K562 (cell line): ENCODE data around the gene CDCP2. TPM values are rescaled to one million over a fixed set of nuclear protein-coding genes. Genes with fewer than 3 reads are reported as not detected.

Experiments
- ATAC-seq: fragments of 200-7000 bp; cut with Tn5 transposase; 3 replicates; pipeline ENCODE4 v1.9.1; 2020; ENCODE audit warnings: moderate library complexity
- BruUV-seq: library from RNA; stranded (reverse); fragments of 400-500 nt; replicated peaks from 2 replicates; lab custom pipeline; 2021; lab: Mats Ljungman, UMichigan
- CTCF ChIA-PET: fragments of 300-600 bp; formaldehyde crosslinking; extraction: SDS; loops from one replicate; lab custom pipeline; 2021; ENCODE audit warnings: low intra/inter-chr PET ratio; lab: Yijun Ruan, JAX
- POLR2A ChIA-PET: fragments of 300-600, 350-650 bp; sonication (Branson Sonifier 250); formaldehyde crosslinking; extraction: SDS; loops from one replicate; lab custom pipeline; 2021; ENCODE audit warnings: antibody characterized with exemption, inconsistent platforms; lab: Yijun Ruan, JAX
- DNase-seq, 4 experiments: peaks; one replicate each; pipeline versions ENCODE4 v3.0.0 to v3.0.0-alpha.2; 2011 to 2018; ENCODE audit warnings: low spot score in 3 of 4, mixed read lengths in 3 of 4; ENCODE audit errors: extremely low read depth in 1 of 4
- FAIRE-seq: peaks from 2 replicates; lab custom pipeline; 2011; peaks lifted over from hg19 to GRCh38; lab: Jason Lieb, UNC
- H2AFZ ChIP-seq: 2 replicates; pipeline ENCODE4 v1.6.0; 2011; ENCODE audit warnings: low read depth, low read length, control low read depth, inconsistent platforms
- H3K27ac ChIP-seq: fragments of 200-600 bp; 3 replicates; pipeline ENCODE4 v1.8.0; 2011; ENCODE audit warnings: low read depth, mild to moderate bottlenecking, control low read depth, inconsistent platforms, low read length, moderate library complexity, mixed read lengths; ENCODE audit errors: extremely low read depth
- H3K27me3 ChIP-seq, 2 experiments: fragments of 300-600 bp in 1 of 2; 2 replicates in 1 of 2; 3 replicates in 1 of 2; pipeline versions ENCODE4 v1.6.0 to v1.8.0; 2011; ENCODE audit warnings: inconsistent platforms in 2 of 2, low read length in 2 of 2, mild to moderate bottlenecking in 1 of 2, mixed read lengths in 1 of 2, moderate library complexity in 1 of 2; ENCODE audit not compliant: control insufficient read depth in 2 of 2, insufficient read depth in 2 of 2
- H3K36me3 ChIP-seq: fragments of 300-600 bp; 3 replicates; pipeline ENCODE4 v1.8.0; 2011; ENCODE audit warnings: mild to moderate bottlenecking, low read length, inconsistent platforms; ENCODE audit not compliant: control insufficient read depth, insufficient read depth
- H3K4me1 ChIP-seq, 2 experiments: fragments of 200-600 bp in 1 of 2; replicated peaks in 1 of 2; 2 replicates in 1 of 2; 3 replicates in 1 of 2; pipeline versions ENCODE4 v1.5.1 to v1.8.0; 2011; ENCODE audit warnings: inconsistent platforms in 2 of 2, low read length in 2 of 2, mild to moderate bottlenecking in 1 of 2, mixed read lengths in 1 of 2, moderate library complexity in 1 of 2; ENCODE audit not compliant: control insufficient read depth in 2 of 2, insufficient read depth in 2 of 2
- H3K4me2 ChIP-seq: 2 replicates; pipeline ENCODE4 v1.6.1; 2011; ENCODE audit warnings: low read length, control low read depth, inconsistent platforms, mixed read lengths; ENCODE audit not compliant: insufficient read depth
- H3K4me3 ChIP-seq: fragments of 200-600 bp; sonication (generic), shearing (Covaris generic); 2 replicates; pipeline ENCODE4 v1.5.1; 2016; ENCODE audit warnings: control low read depth, inconsistent platforms
- H3K79me2 ChIP-seq: fragments of 200-600 bp; 3 replicates; pipeline ENCODE4 v1.8.0; 2011; ENCODE audit warnings: low read length, inconsistent platforms; ENCODE audit not compliant: control insufficient read depth, insufficient read depth
- H3K9ac ChIP-seq, 2 experiments: 2 replicates each; pipeline versions ENCODE4 v1.6.0 to v1.6.1; 2011; ENCODE audit warnings: low read depth in 2 of 2, low read length in 2 of 2, control low read depth in 1 of 2, inconsistent platforms in 1 of 2, mild to moderate bottlenecking in 1 of 2, mixed read lengths in 1 of 2; ENCODE audit not compliant: insufficient read depth in 1 of 2
- H3K9me1 ChIP-seq: one replicate; pipeline ENCODE4 v1.6.0; 2011; ENCODE audit warnings: inconsistent platforms, mild to moderate bottlenecking, low read length, moderate library complexity; ENCODE audit not compliant: control insufficient read depth, insufficient read depth
- H3K9me3 ChIP-seq: replicated peaks from 2 replicates; pipeline ENCODE4 v1.5.1; 2011; ENCODE audit warnings: low read depth, low read length, inconsistent platforms; ENCODE audit not compliant: control insufficient read depth, insufficient read depth
- H4K20me1 ChIP-seq: replicated peaks from 2 replicates; pipeline ENCODE4 v1.6.1; 2011; ENCODE audit warnings: low read length, inconsistent platforms, mixed read lengths; ENCODE audit not compliant: control insufficient read depth, insufficient read depth
- CEBPB ChIP-seq: fragments of 450-650 bp; IDR thresholded peaks from 2 replicates; pipeline ENCODE4 v1.6.1; 2016; ENCODE audit warnings: missing genetic modification characterization, missing compliant biosample characterization
- EP400 ChIP-seq: fragments of 450-650 bp; IDR thresholded peaks from 2 replicates; pipeline ENCODE4 v1.6.1; 2017; ENCODE audit warnings: antibody characterized with exemption, mild to moderate bottlenecking, moderate library complexity
- FOSL1 ChIP-seq: fragments of 200-800 bp; sonication (Bioruptor generic); conservative IDR thresholded peaks from 2 replicates; pipeline ENCODE4 v1.6.1; 2016; ENCODE audit warnings: missing genetic modification characterization, missing compliant biosample characterization
- GATA2 ChIP-seq: sonication (generic); formaldehyde crosslinking; IDR thresholded peaks from 2 replicates; pipeline ENCODE4 v1.4.0; 2020; ENCODE audit warnings: mild to moderate bottlenecking, missing genetic modification reagents
- GTF2E2 ChIP-seq: fragments of 200-800 bp; sonication (Bioruptor generic); IDR thresholded peaks from 2 replicates; pipeline ENCODE4 v1.6.1; 2016; ENCODE audit warnings: missing genetic modification characterization, missing compliant biosample characterization
- MNT ChIP-seq, 2 experiments: fragments of 450-650 bp; conservative IDR thresholded peaks; 2 replicates each; pipeline ENCODE4 v1.6.1; 2017; ENCODE audit warnings: mild to moderate bottlenecking in 2 of 2, moderate library complexity in 2 of 2
- NFATC3 ChIP-seq: fragments of 450-650 bp; IDR thresholded peaks from 2 replicates; pipeline ENCODE4 v1.6.1; 2017; ENCODE audit warnings: mild to moderate bottlenecking
- RBM22 ChIP-seq: fragments of 200-400 bp; formaldehyde crosslinking; IDR thresholded peaks from 2 replicates; pipeline ENCODE4 v1.6.1; 2018; ENCODE audit warnings: low read length, low read depth; ENCODE audit not compliant: poor library complexity, severe bottlenecking
- RNF2 ChIP-seq: sonication (generic); IDR thresholded peaks from 2 replicates; pipeline ENCODE4 v1.6.1; 2016
- SRSF3 ChIP-seq: fragments of 200-400 bp; formaldehyde crosslinking; IDR thresholded peaks from 2 replicates; pipeline ENCODE4 v1.6.1; 2016; ENCODE audit warnings: mild to moderate bottlenecking, low read length, moderate library complexity; ENCODE audit not compliant: insufficient read depth
- TAF1 ChIP-seq: IDR thresholded peaks from 2 replicates; pipeline ENCODE4 v1.6.1; 2011; ENCODE audit warnings: mild to moderate bottlenecking, low read length, moderate library complexity; ENCODE audit not compliant: insufficient read depth, control insufficient read depth, severe bottlenecking; ENCODE audit errors: extremely low read depth
- TAF15 ChIP-seq: fragments of 200-400 bp; formaldehyde crosslinking; IDR thresholded peaks from 2 replicates; pipeline ENCODE4 v1.6.1; 2017; ENCODE audit warnings: mild to moderate bottlenecking, low read depth, low read length, moderate library complexity
- ZNF124 ChIP-seq: sonication (generic); formaldehyde crosslinking; IDR thresholded peaks from 2 replicates; pipeline ENCODE4 v1.8.1; 2022; ENCODE audit warnings: missing genetic modification reagents
- ZNF395 ChIP-seq: fragments of 200-800 bp; sonication (Bioruptor generic); IDR thresholded peaks from 2 replicates; pipeline ENCODE4 v1.6.1; 2017; ENCODE audit warnings: missing genetic modification characterization, missing compliant biosample characterization
- WGBS: fragments of 100-300 bp; shearing (Covaris generic); methylation state at CpG from one replicate; pipeline ENCODE4 v1.1.6; 2016; ENCODE audit warnings: low coverage, mixed read lengths; ENCODE audit not compliant: insufficient coverage; ENCODE audit errors: missing lambda C conversion rate; 5-methylcytosine and 5-hydroxymethylcytosine counted together
- in situ Hi-C: fragments of 300-500 bp; cut with MboI; formaldehyde crosslinking; loops from 4 replicates; pipeline ENCODE4 v1.15.0; 2018; ENCODE audit warnings: inconsistent platforms, mixed read lengths
- intact Hi-C: fragments of 100-400 bp; cut with micrococcal nuclease; formaldehyde crosslinking; loops from 2 replicates; pipeline ENCODE4 v1.14.2; 2022
- polyA plus RNA-seq, 8 experiments: library from polyadenylated mRNA; depleted of rRNA in 4 of 8; stranded (reverse) in 5 of 8; unstranded in 3 of 8; fragments of >200 nt; fragmentation: Nextera tagmentation in 2 of 8; fragmentation: Illumina TruSeq in 1 of 8; extraction: Ambion mirVana in 2 of 8; extraction: Trizol in 1 of 8; gene quantifications; 2 replicates each; pipeline versions ENCODE4 v1.2.1 to v1.2.3, GENCODE V29; 2011 to 2014; ENCODE audit warnings: inconsistent platforms in 1 of 8, missing spikeins in 1 of 8
- total RNA-seq, 7 experiments: library from RNA; depleted of rRNA in 6 of 7; stranded (reverse); fragments of >200 nt in 6 of 7; fragmentation: Illumina TruSeq in 2 of 7; extraction: Trizol in 2 of 7; gene quantifications; 2 replicates each; pipeline versions ENCODE4 v1.2.1 to v1.2.3, GENCODE V29; 2011 to 2021; ENCODE audit warnings: low replicate concordance in 1 of 7
- TF ChIP-seq, protein P1 (sequence below): sonication (generic); IDR thresholded peaks from 2 replicates; pipeline ENCODE4 v1.6.1; 2016
- TF ChIP-seq, protein P2 (sequence below): fragments of 250-450 bp; sonication (Bioruptor Pico); IDR thresholded peaks from 2 replicates; pipeline ENCODE4 v1.8.0; 2022; ENCODE audit warnings: moderate library complexity, mild to moderate bottlenecking, inconsistent platforms

The CDCP2 gene
- total and polyA plus RNA-seq, 9 of the 15 experiments (the other 6 are each of a cell fraction or from before 2014, with no cell fraction given) = not detected

DNA sequence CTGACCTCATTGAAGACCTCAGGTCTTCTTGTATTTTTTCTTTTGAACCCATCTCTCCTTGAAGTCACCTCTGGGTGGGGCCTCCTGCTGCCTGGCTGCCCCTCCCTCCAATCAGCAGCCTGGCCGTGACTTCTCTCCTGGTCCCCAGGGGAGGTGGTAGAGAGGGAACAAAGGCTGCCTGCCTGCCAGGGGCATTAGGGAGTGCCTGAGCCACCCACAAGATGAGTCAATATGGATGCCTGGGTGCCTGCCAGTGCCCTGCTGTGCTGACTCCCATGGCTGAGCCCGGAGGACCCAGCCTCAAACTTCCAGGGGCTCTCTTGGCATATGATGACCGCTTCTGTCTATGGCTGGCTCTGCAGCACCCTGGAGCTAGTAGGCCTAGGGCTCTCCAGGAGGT lies 5.3 kb upstream of the CDCP2 start (continued):
- TF ChIP-seq EP400 (no peak), GATA2 (CRISPR knock-in tag) (no peak), ZNF124 (no peak), NFATC3 (no peak)
- TF ChIP-seq, protein P1, sequence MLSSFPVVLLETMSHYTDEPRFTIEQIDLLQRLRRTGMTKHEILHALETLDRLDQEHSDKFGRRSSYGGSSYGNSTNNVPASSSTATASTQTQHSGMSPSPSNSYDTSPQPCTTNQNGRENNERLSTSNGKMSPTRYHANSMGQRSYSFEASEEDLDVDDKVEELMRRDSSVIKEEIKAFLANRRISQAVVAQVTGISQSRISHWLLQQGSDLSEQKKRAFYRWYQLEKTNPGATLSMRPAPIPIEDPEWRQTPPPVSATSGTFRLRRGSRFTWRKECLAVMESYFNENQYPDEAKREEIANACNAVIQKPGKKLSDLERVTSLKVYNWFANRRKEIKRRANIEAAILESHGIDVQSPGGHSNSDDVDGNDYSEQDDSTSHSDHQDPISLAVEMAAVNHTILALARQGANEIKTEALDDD = no peak

DNA sequence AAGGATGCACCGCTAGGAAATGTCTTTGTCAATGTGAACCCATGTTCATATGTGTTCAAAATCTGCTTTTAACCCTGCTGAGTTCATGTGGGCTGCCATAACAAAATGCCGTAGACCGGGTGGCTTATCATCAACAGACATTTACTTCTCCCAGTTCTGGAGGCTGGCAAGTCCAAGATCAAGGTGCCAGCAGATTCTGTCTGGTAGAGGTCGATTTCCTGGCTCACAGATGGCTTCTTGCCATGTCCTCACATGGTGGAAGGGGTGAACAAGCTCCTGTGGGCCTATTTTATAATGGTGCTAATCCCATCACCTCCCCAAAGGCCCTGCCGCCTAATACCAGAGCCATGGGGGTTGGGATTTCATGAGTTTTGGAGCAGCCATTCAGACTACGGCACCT lies 4.6 kb upstream of the CDCP2 start:
- peaks cover 0 to 9% of the 10 kb centered on the region in 2 experiments; a peak in 1 of 5 replicates for H3K4me1 ChIP-seq
- H3K4me2 ChIP-seq = no peak overlapping the region
- H3K27me3 ChIP-seq = peaks cover 0 to 5% of the 10 kb centered on the region in 2 experiments; a peak in 1 of 5 replicates
- ChIA-PET CTCF (no interaction called here), POLR2A (no interaction called here)
- TF ChIP-seq, protein P2, sequence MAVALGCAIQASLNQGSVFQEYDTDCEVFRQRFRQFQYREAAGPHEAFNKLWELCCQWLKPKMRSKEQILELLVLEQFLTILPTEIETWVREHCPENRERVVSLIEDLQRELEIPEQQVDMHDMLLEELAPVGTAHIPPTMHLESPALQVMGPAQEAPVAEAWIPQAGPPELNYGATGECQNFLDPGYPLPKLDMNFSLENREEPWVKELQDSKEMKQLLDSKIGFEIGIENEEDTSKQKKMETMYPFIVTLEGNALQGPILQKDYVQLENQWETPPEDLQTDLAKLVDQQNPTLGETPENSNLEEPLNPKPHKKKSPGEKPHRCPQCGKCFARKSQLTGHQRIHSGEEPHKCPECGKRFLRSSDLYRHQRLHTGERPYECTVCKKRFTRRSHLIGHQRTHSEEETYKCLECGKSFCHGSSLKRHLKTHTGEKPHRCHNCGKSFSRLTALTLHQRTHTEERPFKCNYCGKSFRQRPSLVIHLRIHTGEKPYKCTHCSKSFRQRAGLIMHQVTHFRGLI (CRISPR knock-in tag) = no peak
- TF ChIP-seq CEBPB (tag) (no peak), RNF2 (no peak), SRSF3 (no peak), MNT (conservative IDR thresholded peaks at IDR 0.05) (no peak), TAF1 (no peak), ZNF395 (CRISPR knock-in tag) (no peak), FOSL1 (tag) (no peak), RBM22 (no peak), GTF2E2 (tag) (no peak), TAF15 (no peak)
- DNase-seq (no peak), ATAC-seq (no peak), FAIRE-seq (no peak)
- H3K9ac ChIP-seq = no peak overlapping the region
- no TSS peak for BruUV-seq
- no peaks in the 10 kb centered on the region for H3K36me3 ChIP-seq
- H3K9me3 ChIP-seq = no peaks in the 10 kb centered on the region
- WGBS = 36% methylated on average over 6 of the region's 6 CpGs
- intact Hi-C loops = no loop called here
- H4K20me1 ChIP-seq = no peaks in the 10 kb centered on the region
- H3K79me2 ChIP-seq = no peaks in the 10 kb centered on the region
- H2AFZ ChIP-seq = no peak overlapping the region
- in situ Hi-C loops = no loop called here
- no peak overlapping the region for H3K4me3 ChIP-seq
- H3K9me1 ChIP-seq = no peaks in the 10 kb centered on the region
- H3K27ac ChIP-seq = no peak overlapping the region
